Endothelial cell of umbilical vein (primary cell): ENCODE measurements around the gene TUBG1. TPM values are rescaled to one million over a fixed set of nuclear protein-coding genes. Genes with fewer than 3 reads are reported as not detected.

Source experiments
- BruUV-seq: library from RNA; stranded (reverse); fragments of 400-500 nt; replicated peaks from 2 replicates; lab custom pipeline; 2021; lab: Mats Ljungman, UMichigan
- CTCF ChIA-PET: fragments of 300-600, 350-600 bp; sonication (Branson Sonifier 250); formaldehyde crosslinking; loops from one replicate; lab custom pipeline; 2021; ENCODE audit warnings: antibody characterized with exemption, inconsistent platforms; lab: Charles Lee
- POLR2A ChIA-PET: fragments of 300-600, 350-600 bp; sonication (Branson Sonifier 250); formaldehyde crosslinking; loops from one replicate; lab custom pipeline; 2021; ENCODE audit warnings: antibody characterized with exemption, inconsistent platforms; lab: Charles Lee
- DNase-seq: peaks from one replicate; pipeline ENCODE4 v3.0.0-alpha.2; 2011; ENCODE audit warnings: low read depth, low spot score
- FAIRE-seq: peaks from 2 replicates; lab custom pipeline; 2011; peaks lifted over from hg19 to GRCh38; lab: Jason Lieb, UNC
- H2AFZ ChIP-seq: 2 replicates; pipeline ENCODE4 v1.6.0; 2012; ENCODE audit warnings: low read depth, low read length, control low read depth, inconsistent platforms
- H3K27ac ChIP-seq: 2 replicates; pipeline ENCODE4 v1.5.1; 2011; ENCODE audit warnings: low read depth, mild to moderate bottlenecking, control low read depth, low read length, moderate library complexity; ENCODE audit not compliant: insufficient read depth
- H3K27me3 ChIP-seq, 2 experiments: 2 replicates each; pipeline versions ENCODE4 v1.6.0 to v1.6.1; 2011; ENCODE audit warnings: low read length in 2 of 2, mixed read lengths in 1 of 2; ENCODE audit not compliant: control insufficient read depth in 2 of 2, insufficient read depth in 2 of 2
- H3K36me3 ChIP-seq, 2 experiments: 2 replicates in 1 of 2; 3 replicates in 1 of 2; pipeline ENCODE4 v1.5.1; 2011; ENCODE audit warnings: low read length in 2 of 2, mild to moderate bottlenecking in 1 of 2, moderate library complexity in 1 of 2; ENCODE audit not compliant: control insufficient read depth in 2 of 2, insufficient read depth in 2 of 2; ENCODE audit errors: extremely low read depth in 1 of 2
- H3K4me1 ChIP-seq: 3 replicates; pipeline ENCODE4 v1.5.1; 2011; ENCODE audit warnings: mild to moderate bottlenecking, low read length; ENCODE audit not compliant: control insufficient read depth, insufficient read depth; ENCODE audit errors: extremely low read depth
- H3K4me2 ChIP-seq: 2 replicates; pipeline ENCODE4 v1.6.1; 2011; ENCODE audit warnings: low read length, control low read depth, mixed read lengths; ENCODE audit not compliant: insufficient read depth
- H3K4me3 ChIP-seq, 3 experiments: fragments of 200-600 bp in 1 of 3; sonication (generic), shearing (Covaris generic) in 1 of 3; replicated peaks in 1 of 3; 2 replicates each; pipeline ENCODE4 v1.5.1; 2011 to 2016; ENCODE audit warnings: control low read depth in 3 of 3, low read length in 3 of 3, mild to moderate bottlenecking in 2 of 3, inconsistent platforms in 1 of 3, low read depth in 1 of 3, moderate library complexity in 1 of 3; ENCODE audit not compliant: insufficient read depth in 1 of 3
- H3K79me2 ChIP-seq: 2 replicates; pipeline ENCODE4 v1.6.0; 2012; ENCODE audit warnings: low read length, inconsistent platforms; ENCODE audit not compliant: control insufficient read depth, insufficient read depth
- H3K9ac ChIP-seq: replicated peaks from 2 replicates; pipeline ENCODE3; 2011; ENCODE audit warnings: low read length, control low read depth; ENCODE audit not compliant: insufficient read depth; ENCODE audit errors: extremely low read depth
- H3K9me1 ChIP-seq: replicated peaks from 3 replicates; pipeline ENCODE4 v1.6.0; 2011; ENCODE audit warnings: mild to moderate bottlenecking, low read length; ENCODE audit not compliant: control insufficient read depth, insufficient read depth; ENCODE audit errors: extremely low read depth
- H3K9me3 ChIP-seq: replicated peaks from 2 replicates; pipeline ENCODE4 v1.5.1; 2012; ENCODE audit warnings: low read length, inconsistent platforms; ENCODE audit not compliant: control insufficient read depth, insufficient read depth
- H4K20me1 ChIP-seq: replicated peaks from 2 replicates; pipeline ENCODE3; 2011; ENCODE audit warnings: mild to moderate bottlenecking, low read length; ENCODE audit not compliant: control insufficient read depth, insufficient read depth; ENCODE audit errors: extremely low read depth
- EZH2 ChIP-seq: IDR thresholded peaks from 2 replicates; pipeline ENCODE4 v1.6.1; 2012; ENCODE audit warnings: borderline replicate concordance, low read depth, mild to moderate bottlenecking, moderate library complexity, low read length, inconsistent platforms; ENCODE audit not compliant: severe bottlenecking
- JUN ChIP-seq: IDR thresholded peaks from 2 replicates; pipeline ENCODE4 v1.6.1; 2011; ENCODE audit warnings: borderline replicate concordance, low read depth; ENCODE audit not compliant: insufficient read length, insufficient read depth
- MYC ChIP-seq: IDR thresholded peaks from one replicate; pipeline ENCODE4 v1.6.1; 2011; ENCODE audit warnings: mild to moderate bottlenecking, low read depth, low read length
- POLR2A ChIP-seq: IDR thresholded peaks from 2 replicates; pipeline ENCODE4 v1.6.1; 2012; ENCODE audit warnings: low read depth, mild to moderate bottlenecking, control low read depth, low read length
- POLR2AphosphoS5 ChIP-seq: IDR thresholded peaks from 2 replicates; pipeline ENCODE4 v1.6.1; 2012; ENCODE audit warnings: low read depth, mild to moderate bottlenecking, control low read depth, low read length, moderate library complexity; ENCODE audit not compliant: insufficient read depth
- dilution Hi-C: fragments of 300-500 bp; cut with MboI; formaldehyde crosslinking; loops from one replicate; pipeline ENCODE4 v1.15.0; 2019; ENCODE audit warnings: low sequenced_read_pairs; ENCODE audit not compliant: extremely low pct_ligation_motif_present
- intact Hi-C: fragments of 100-400 bp; cut with micrococcal nuclease; formaldehyde crosslinking; loops from one replicate; pipeline ENCODE4 v1.10.0; 2022
- polyA plus RNA-seq, 4 experiments: library from polyadenylated mRNA; depleted of rRNA in 3 of 4; stranded (reverse) in 3 of 4; unstranded in 1 of 4; fragments of >200 nt; gene quantifications; 2 replicates each; pipeline versions ENCODE4 v1.2.1 to v1.2.3, GENCODE V29; 2011 to 2012; ENCODE audit warnings: missing spikeins in 1 of 4
- total RNA-seq: library from RNA; stranded (reverse); gene quantifications from 2 replicates; pipeline ENCODE4 v1.2.3, GENCODE V29; 2021
- TF ChIP-seq, protein P1 (sequence below): IDR thresholded peaks from 2 replicates; pipeline ENCODE4 v1.6.1; 2011; ENCODE audit not compliant: insufficient read depth, insufficient read length
- TF ChIP-seq, protein P2 (sequence below), 2 donors: IDR thresholded peaks; 1 replicate in 1 of 2; 2 replicates in 1 of 2; pipeline ENCODE4 v1.5.1; 2011; ENCODE audit warnings: low read length in 2 of 2, mild to moderate bottlenecking in 2 of 2, moderate library complexity in 2 of 2, control low read depth in 1 of 2, inconsistent platforms in 1 of 2, low read depth in 1 of 2; ENCODE audit not compliant: insufficient read depth in 1 of 2; ENCODE audit errors: extremely low read depth in 1 of 2

Gene TUBG1
- total and polyA plus RNA-seq, 2 donors (not counting 3 experiments of a cell fraction or from before 2014, with no cell fraction given): 102 to 132 TPM

DNA sequence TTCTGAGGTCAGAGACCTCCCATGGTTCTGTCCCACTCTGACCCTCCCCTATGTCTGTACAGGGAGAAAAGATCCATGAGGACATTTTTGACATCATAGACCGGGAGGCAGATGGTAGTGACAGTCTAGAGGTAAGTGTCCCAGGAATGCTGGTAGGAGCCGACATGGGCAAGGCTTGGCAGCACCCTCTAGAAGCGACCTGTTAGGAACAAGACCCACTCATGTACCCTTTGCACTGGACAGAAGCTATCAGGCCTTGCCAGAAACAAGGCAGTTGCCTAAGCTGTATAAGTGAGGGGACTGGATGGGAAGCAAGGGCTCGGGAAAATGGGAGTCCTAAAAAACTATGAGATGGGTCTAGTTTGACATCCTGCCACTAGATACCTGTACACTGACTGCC lies 2.5 kb downstream of the TUBG1 start:
- H3K79me2 ChIP-seq: peaks cover 23% of the 10 kb centered on the region
- POLR2A ChIA-PET: no interaction called here
- no peak overlapping the region for H2AFZ ChIP-seq
- H3K9me1 ChIP-seq: no peaks in the 10 kb centered on the region
- dilution Hi-C loops: no loop called here
- H3K27ac ChIP-seq: no peak overlapping the region
- no peak for DNase-seq
- H3K27me3 ChIP-seq: no peaks in the 10 kb centered on the region
- no TSS peak for BruUV-seq
- H3K9me3 ChIP-seq: no peaks in the 10 kb centered on the region
- H3K36me3 ChIP-seq: peaks cover 20 to 24% of the 10 kb centered on the region in 2 experiments
- no peak for FAIRE-seq
- H4K20me1 ChIP-seq: no peaks in the 10 kb centered on the region
- CTCF ChIA-PET: no interaction called here
- H3K9ac ChIP-seq: no peak overlapping the region
- TF ChIP-seq, protein P1, sequence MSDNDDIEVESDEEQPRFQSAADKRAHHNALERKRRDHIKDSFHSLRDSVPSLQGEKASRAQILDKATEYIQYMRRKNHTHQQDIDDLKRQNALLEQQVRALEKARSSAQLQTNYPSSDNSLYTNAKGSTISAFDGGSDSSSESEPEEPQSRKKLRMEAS: no peak
- TF ChIP-seq EZH2: no peak
- TF ChIP-seq POLR2A: no peak
- TF ChIP-seq POLR2AphosphoS5: no peak
- no peak overlapping the region for H3K4me2 ChIP-seq
- no peak overlapping the region for H3K4me3 ChIP-seq
- peaks cover 11% of the 10 kb centered on the region for H3K4me1 ChIP-seq
- intact Hi-C loops: no loop called here

DNA sequence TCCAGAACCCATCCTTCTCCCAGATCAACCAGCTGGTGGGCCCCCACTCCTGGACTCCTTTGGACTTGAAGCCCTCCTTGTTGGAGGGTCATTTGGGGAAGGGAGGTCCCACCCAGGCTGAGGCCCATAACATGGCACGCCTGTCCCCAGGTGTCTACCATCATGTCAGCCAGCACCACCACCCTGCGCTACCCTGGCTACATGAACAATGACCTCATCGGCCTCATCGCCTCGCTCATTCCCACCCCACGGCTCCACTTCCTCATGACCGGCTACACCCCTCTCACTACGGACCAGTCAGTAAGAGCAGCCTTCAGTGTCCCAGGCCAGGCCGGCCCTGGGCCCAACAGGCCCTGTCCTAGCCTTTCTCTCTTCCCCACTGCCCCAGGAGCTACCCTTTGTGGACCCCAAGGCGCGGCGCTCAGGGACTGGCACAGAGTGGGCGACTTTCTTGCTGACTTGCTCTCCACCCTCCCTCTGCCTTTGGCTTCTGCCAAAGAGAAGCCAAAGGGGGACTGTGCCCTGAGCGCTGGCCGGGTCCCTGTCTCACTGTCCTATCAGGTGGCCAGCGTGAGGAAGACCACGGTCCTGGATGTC lies 4.3 kb downstream of the TUBG1 start:
- Histone ChIP-seq H3K9me1 (no peaks in the 10 kb centered on the region), H3K4me3 (no peak overlapping the region), H3K27ac (no peak overlapping the region), H3K9ac (no peak overlapping the region), H3K79me2 (peaks cover 6% of the 10 kb centered on the region), H3K4me2 (no peak overlapping the region), H3K27me3 (no peaks in the 10 kb centered on the region), H4K20me1 (no peaks in the 10 kb centered on the region), H3K4me1 (peaks cover 4% of the 10 kb centered on the region), H3K9me3 (no peaks in the 10 kb centered on the region), H3K36me3 (peaks cover 20 to 24% of the 10 kb centered on the region in 2 experiments), H2AFZ (no peak overlapping the region)
- FAIRE-seq: no peak
- dilution Hi-C loops (no loop called here), intact Hi-C loops (no loop called here)
- no TSS peak for BruUV-seq
- TF ChIP-seq, protein P1: no peak
- no peak for TF ChIP-seq EZH2
- no peak for TF ChIP-seq MYC
- TF ChIP-seq, protein P2, sequence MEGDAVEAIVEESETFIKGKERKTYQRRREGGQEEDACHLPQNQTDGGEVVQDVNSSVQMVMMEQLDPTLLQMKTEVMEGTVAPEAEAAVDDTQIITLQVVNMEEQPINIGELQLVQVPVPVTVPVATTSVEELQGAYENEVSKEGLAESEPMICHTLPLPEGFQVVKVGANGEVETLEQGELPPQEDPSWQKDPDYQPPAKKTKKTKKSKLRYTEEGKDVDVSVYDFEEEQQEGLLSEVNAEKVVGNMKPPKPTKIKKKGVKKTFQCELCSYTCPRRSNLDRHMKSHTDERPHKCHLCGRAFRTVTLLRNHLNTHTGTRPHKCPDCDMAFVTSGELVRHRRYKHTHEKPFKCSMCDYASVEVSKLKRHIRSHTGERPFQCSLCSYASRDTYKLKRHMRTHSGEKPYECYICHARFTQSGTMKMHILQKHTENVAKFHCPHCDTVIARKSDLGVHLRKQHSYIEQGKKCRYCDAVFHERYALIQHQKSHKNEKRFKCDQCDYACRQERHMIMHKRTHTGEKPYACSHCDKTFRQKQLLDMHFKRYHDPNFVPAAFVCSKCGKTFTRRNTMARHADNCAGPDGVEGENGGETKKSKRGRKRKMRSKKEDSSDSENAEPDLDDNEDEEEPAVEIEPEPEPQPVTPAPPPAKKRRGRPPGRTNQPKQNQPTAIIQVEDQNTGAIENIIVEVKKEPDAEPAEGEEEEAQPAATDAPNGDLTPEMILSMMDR (IDR thresholded peaks at IDR 0.05; ENCODE audit: extremely low read depth in 1 of 2, insufficient read depth in 1 of 2, low read depth in 1 of 2, low read length in 2 of 2): no peak
- no peak for TF ChIP-seq JUN
- CTCF ChIA-PET: interaction anchor here (1.0 kb wide), 1 partner anchor 35 kb away, joined by 4 read pairs; no protein-coding TSS in a partner anchor
- POLR2A ChIA-PET: no interaction called here
- no peak for DNase-seq
